ENCODE results near the gene PDE4D.

DNA sequence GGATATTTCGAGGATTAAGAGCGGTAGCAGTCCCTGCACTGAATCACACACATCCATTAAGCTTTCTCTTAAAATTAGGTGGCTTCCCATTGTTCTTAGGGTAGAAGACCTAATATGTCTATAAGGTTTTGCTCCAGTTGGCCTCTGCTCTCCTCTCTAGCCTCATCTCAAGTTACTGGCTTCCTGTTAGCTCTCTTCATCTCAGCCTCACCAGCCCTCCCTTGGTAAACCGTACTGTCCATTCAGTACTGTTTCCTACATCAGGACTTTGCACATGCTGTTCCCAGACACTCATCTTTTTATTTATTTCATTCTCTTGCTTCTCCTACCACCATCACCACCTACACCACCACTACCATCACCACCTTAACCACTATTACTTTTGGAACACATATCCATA lies 428.6 kb downstream of the PDE4D start:
- TF ChIP-seq EZH2phosphoT487 (IDR thresholded peaks at IDR 0.05) (no peak), EZH2 (IDR thresholded peaks at IDR 0.05) (no peak)
- TF ChIP-seq, protein P1, sequence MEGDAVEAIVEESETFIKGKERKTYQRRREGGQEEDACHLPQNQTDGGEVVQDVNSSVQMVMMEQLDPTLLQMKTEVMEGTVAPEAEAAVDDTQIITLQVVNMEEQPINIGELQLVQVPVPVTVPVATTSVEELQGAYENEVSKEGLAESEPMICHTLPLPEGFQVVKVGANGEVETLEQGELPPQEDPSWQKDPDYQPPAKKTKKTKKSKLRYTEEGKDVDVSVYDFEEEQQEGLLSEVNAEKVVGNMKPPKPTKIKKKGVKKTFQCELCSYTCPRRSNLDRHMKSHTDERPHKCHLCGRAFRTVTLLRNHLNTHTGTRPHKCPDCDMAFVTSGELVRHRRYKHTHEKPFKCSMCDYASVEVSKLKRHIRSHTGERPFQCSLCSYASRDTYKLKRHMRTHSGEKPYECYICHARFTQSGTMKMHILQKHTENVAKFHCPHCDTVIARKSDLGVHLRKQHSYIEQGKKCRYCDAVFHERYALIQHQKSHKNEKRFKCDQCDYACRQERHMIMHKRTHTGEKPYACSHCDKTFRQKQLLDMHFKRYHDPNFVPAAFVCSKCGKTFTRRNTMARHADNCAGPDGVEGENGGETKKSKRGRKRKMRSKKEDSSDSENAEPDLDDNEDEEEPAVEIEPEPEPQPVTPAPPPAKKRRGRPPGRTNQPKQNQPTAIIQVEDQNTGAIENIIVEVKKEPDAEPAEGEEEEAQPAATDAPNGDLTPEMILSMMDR (IDR thresholded peaks at IDR 0.05) = no peak

All from neural progenitor cell (in vitro differentiated cells).